Measurements from ENCODE around the gene CPNE7. TPM values are rescaled to one million over a fixed set of nuclear protein-coding genes. Genes with fewer than 3 reads are reported as not detected.

CPNE7 gene
- total and polyA plus RNA-seq, 9 donors = 0.36 to 4.0 (median 0.92) TPM; not detected in 2

DNA sequence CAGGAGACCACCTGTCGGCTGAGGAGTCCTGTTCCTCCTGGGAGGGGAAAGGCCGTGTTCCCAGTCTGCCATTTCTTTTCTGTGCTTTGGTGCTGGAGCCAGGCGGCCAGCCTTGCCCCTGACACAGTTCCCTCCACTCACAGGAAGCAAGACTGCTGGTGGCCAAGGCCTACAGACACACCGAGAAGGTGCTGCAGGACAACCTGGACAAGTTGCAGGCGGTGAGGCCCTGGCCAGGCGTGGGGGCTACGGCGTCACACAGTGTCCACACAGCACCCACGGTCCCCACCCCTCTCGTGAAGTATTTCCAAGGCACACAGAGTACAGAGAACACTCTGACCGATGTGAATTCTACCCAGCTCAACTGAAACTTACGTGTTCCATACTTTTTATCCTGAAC lies 21.2 kb upstream of the CPNE7 start:
- intact Hi-C loops (cut with DNase I) = loop anchor here in 1 of 4 donors (10.0 kb wide), 1 partner anchor 220 kb away; no protein-coding TSS in a partner anchor

DNA sequence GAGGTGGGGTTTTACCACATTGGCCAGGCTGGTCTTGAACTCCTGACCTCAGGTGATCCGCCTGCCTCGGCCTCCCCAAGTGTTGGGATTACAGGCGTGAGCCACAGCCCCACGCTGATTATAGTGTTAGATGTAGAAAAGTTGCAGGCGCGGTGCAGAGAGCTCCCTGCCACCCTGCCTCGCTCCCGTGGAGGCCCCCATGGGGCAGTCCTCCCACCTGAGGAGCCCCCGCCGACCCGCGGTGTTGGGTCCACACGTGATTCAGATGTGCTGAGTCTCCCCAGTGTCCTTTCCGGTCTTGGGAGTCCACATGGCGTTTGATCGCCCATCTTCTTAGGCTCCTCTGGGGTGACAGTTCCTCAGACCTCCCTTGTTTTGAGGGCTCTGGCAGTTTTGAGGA lies 20.3 kb upstream of the CPNE7 start:
- Histone ChIP-seq H3K27ac (no peak overlapping the region), H3K4me1 (ENCODE audit: insufficient read depth) (no peaks in the 10 kb centered on the region), H3K4me3 (no peak overlapping the region), H3K9me3 (no peaks in the 10 kb centered on the region), H3K36me3 (no peaks in the 10 kb centered on the region), H3K27me3 (no peaks in the 10 kb centered on the region)
- 89 to 90% (median 89%) methylated on average over 16 of the region's 16 CpGs for WGBS, 3 donors
- no peak for DNase-seq
- intact Hi-C loops (cut with DNase I) = loop anchor here in 2 of 4 donors (5.0 to 10.0 kb wide), 2 partner anchors 218 to 220 kb away; no protein-coding TSS in a partner anchor
- no peak for TF ChIP-seq POLR2A (IDR thresholded peaks at IDR 0.05)
- TF ChIP-seq, protein P1, sequence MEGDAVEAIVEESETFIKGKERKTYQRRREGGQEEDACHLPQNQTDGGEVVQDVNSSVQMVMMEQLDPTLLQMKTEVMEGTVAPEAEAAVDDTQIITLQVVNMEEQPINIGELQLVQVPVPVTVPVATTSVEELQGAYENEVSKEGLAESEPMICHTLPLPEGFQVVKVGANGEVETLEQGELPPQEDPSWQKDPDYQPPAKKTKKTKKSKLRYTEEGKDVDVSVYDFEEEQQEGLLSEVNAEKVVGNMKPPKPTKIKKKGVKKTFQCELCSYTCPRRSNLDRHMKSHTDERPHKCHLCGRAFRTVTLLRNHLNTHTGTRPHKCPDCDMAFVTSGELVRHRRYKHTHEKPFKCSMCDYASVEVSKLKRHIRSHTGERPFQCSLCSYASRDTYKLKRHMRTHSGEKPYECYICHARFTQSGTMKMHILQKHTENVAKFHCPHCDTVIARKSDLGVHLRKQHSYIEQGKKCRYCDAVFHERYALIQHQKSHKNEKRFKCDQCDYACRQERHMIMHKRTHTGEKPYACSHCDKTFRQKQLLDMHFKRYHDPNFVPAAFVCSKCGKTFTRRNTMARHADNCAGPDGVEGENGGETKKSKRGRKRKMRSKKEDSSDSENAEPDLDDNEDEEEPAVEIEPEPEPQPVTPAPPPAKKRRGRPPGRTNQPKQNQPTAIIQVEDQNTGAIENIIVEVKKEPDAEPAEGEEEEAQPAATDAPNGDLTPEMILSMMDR (IDR thresholded peaks at IDR 0.05) = no peak
- no peak for TF ChIP-seq EP300 (IDR thresholded peaks at IDR 0.05)

More for the DNA sequence above, 21.2 kb upstream of the CPNE7 start:
- Histone ChIP-seq H3K27me3 (no peaks in the 10 kb centered on the region), H3K36me3 (no peaks in the 10 kb centered on the region), H3K4me3 (no peak overlapping the region), H3K9me3 (no peaks in the 10 kb centered on the region), H3K27ac (no peak overlapping the region), H3K4me1 (ENCODE audit: insufficient read depth) (no peaks in the 10 kb centered on the region)
- DNase-seq = no peak
- no peak for TF ChIP-seq POLR2A (IDR thresholded peaks at IDR 0.05)
- TF ChIP-seq, protein P1 (IDR thresholded peaks at IDR 0.05) = no peak
- TF ChIP-seq EP300 (IDR thresholded peaks at IDR 0.05) = no peak
- 85 to 92% (median 90%) methylated on average over 12 of the region's 12 CpGs for WGBS, 3 donors

DNA sequence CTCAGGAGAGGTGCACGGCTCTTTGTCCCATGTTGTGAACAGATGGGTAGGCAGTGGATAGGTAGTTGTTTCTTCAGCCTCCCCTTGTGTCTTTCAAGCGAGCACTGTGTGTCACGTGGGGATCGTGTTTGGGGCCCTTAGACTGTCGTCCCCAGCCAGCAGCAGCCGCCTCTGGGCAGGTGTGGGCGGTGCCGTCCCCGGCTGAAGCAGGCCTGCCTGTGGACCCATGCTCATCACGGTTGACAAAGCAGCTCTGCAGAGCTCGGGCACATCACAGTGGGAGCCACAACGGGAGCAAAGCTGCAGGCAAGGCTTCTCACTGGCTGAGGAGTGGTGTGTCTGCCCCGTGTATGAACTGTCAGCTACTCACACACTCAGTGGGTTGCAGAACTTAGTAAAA lies 19.8 kb upstream of the CPNE7 start:
- Histone ChIP-seq H3K27me3 (no peaks in the 10 kb centered on the region), H3K4me3 (no peak overlapping the region), H3K27ac (no peak overlapping the region), H3K9me3 (no peaks in the 10 kb centered on the region), H3K36me3 (no peaks in the 10 kb centered on the region), H3K4me1 (ENCODE audit: insufficient read depth) (no peaks in the 10 kb centered on the region)
- intact Hi-C loops (cut with DNase I) = loop anchor here in 2 of 4 donors (5.0 to 10.0 kb wide), 2 partner anchors 218 to 221 kb away; no protein-coding TSS in a partner anchor
- 78 to 87% (median 81%) methylated on average over 13 of the region's 13 CpGs for WGBS, 3 donors
- no peak for TF ChIP-seq EP300 (IDR thresholded peaks at IDR 0.05)
- TF ChIP-seq POLR2A (IDR thresholded peaks at IDR 0.05) = no peak
- TF ChIP-seq, protein P1 (IDR thresholded peaks at IDR 0.05) = no peak
- no peak for DNase-seq

DNA sequence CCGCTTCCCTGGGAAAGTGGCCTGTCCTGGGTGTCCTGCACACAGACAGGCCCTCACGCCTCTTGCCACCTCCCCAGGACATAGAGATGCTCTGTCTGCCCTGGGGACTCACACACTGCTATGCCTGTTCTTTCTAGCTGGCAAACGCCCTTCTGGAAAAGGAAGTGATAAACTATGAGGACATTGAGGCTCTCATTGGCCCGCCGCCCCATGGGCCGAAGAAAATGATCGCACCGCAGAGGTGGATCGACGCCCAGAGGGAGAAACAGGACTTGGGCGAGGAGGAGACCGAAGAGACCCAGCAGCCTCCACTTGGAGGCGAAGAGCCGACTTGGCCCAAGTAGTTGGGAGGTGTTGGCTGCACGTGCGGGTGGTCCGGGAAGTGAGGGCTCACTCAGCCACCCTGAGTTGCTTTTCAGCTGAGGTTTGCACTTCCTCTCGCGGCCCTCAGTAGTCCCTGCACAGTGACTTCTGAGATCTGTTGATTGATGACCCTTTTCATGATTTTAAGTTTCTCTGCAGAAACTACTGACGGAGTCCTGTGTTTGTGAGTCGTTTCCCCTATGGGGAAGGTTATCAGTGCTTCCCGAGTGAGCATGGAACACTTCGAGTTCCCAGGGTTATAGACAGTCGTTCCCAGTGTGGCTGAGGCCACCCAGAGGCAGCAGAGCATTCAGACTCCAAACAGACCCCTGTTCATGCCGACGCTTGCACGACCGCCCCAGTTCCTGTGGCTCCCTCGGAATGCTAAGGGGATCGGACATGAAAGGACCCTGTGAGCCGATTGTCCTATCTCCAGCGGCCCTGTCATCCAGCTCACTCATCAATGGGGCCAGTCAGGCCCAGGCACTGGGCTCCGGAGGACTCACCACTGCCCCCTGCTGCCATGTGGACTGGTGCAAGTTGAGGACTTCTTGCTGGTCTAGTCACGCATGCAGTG lies 18.5 kb upstream of the CPNE7 start:
- intact Hi-C loops (cut with DNase I) = loop anchor here in 2 of 4 donors (5.0 to 10.0 kb wide), 2 partner anchors 220 to 222 kb away; no protein-coding TSS in a partner anchor
- peaks cover 4% of the 10 kb centered on the region for H3K4me1 ChIP-seq (ENCODE audit: insufficient read depth)
- no peaks in the 10 kb centered on the region for H3K9me3 ChIP-seq
- H3K36me3 ChIP-seq = no peaks in the 10 kb centered on the region
- peak; percentile 57 to 84 (median 68) for DNase-seq
- H3K27ac ChIP-seq = no peak overlapping the region
- no peak overlapping the region for H3K4me3 ChIP-seq
- H3K27me3 ChIP-seq = no peaks in the 10 kb centered on the region
- TF ChIP-seq EP300 (IDR thresholded peaks at IDR 0.05) (no peak), POLR2A (IDR thresholded peaks at IDR 0.05) (no peak)
- TF ChIP-seq, protein P1 (IDR thresholded peaks at IDR 0.05) = peak; percentile 36 to 54 (median 42)
- WGBS, 3 donors = 58 to 64% (median 60%) methylated on average over 34 of the region's 34 CpGs
